GM12892 (cell line): ENCODE results near the gene CES2.
"Not testable (repeated sequence)": the region's sequence is repeated elsewhere in the genome, so short reads cannot be mapped to it uniquely, and the experiment has no call there.

Experiments
- DNase-seq: peaks from one replicate; pipeline ENCODE4 v3.0.0; 2011; ENCODE audit not compliant: insufficient read length
- FAIRE-seq: peaks from 2 replicates; lab custom pipeline; 2011; peaks lifted over from hg19 to GRCh38; lab: Jason Lieb, UNC
- POLR2A ChIP-seq: IDR thresholded peaks from 2 replicates; pipeline ENCODE4 v1.6.1; 2011; ENCODE audit warnings: low read depth, low read length, control low read depth
- POLR2AphosphoS5 ChIP-seq: IDR thresholded peaks from 2 replicates; pipeline ENCODE4 v1.6.1; 2011; ENCODE audit warnings: low read depth, low read length, control low read depth
- TAF1 ChIP-seq: IDR thresholded peaks from 2 replicates; pipeline ENCODE4 v1.6.1; 2011; ENCODE audit warnings: low read depth, mild to moderate bottlenecking, control low read depth, low read length, borderline replicate concordance

Gene CES2

DNA sequence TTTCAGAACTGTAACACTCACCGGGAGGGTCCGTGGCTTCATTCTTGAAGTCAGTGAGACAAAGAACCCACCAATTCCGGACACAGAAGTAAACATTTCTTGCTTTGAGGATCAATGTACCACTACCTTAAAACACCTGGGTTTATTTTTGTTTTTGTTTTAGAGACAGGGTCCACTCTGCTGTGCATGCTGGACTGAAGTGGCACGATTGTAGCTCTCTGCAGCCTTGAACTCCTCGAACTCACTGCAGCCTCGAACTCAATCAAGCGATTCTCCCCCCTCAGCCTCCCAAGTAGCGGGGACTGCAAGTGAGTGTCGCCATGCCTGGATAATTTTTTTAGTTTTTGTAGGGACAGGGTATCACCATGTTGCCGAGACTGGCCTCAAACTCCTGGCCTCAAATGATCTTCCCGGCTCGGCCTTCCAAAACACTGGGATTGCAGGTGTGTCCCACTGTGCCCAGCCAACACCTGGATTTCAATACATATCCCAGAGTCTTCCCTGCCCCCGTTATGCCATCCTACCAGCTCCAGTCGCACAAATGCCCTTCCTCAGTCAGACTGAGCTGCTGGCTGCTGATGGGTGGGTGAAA lies 40.1 kb downstream of the CES2 start:
- FAIRE-seq = no peak
- TF ChIP-seq POLR2A (no peak), TAF1 (no peak), POLR2AphosphoS5 (no peak)
- no peak for DNase-seq

DNA sequence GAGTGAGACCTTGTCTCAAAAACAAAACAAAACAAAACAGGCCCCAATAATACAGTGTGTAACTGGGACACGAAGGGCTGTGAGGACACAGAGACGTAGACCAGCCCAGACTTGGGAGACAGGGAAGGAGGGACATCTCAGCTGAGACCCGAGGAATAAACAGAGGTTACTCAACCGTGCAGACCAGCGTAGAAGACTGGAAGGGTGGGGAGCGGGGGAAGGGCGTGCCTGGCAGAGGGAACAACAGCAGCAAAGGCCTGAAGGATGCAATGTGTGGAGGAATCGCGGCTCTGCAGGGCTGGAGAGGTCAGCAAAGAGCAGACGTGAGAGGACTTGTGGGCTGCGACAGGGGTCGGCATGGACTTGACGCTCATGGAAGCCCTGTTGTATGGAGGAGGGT lies 41.4 kb downstream of the CES2 start:
- TF ChIP-seq POLR2A (no peak), POLR2AphosphoS5 (no peak), TAF1 (no peak)
- no peak for FAIRE-seq
- DNase-seq = no peak

- DNase-seq (peak; percentile 83), FAIRE-seq (peak; percentile 94)
- TF ChIP-seq POLR2A (no peak), TAF1 (no peak), POLR2AphosphoS5 (no peak)
Measured at GRCh38 chr16:66977341-66978113, 42.2 kb downstream of the CES2 start.

DNA sequence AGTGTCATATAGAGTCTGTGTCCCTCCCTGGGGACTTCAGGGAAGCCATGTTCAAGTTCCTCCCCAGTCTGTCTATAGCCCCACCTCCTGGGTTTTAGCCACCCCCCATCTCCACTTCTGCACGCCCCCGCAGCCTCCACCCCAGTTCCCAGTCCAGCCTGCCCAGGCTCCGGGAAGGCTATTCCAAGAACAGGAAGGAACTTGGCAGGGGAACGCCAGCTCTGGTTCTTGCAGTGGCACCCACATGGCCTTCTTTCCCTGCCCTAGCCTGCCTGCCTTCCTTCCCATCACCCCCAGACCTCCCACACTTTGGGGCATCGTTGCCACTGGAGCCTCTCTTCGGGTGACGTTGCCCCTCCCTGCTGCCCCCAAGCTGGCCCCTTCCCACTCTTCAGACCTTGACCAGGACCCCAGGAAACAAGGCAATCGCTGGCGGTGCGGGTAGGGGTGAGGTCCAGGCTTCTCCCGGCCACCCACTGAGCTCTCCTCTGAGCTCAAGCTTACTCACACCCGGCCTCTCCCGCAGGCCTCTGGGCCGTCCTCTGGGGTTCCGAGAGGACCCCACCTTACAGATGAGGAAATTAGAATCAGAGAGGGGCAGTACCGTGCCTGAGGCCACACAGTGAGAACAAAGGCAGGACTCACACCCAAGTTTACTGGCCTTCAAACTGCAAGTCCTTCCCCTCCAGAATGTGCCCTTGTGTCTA lies 43.8 kb downstream of the CES2 start:
- TF ChIP-seq POLR2AphosphoS5 (no peak), POLR2A (no peak), TAF1 (no peak)
- DNase-seq (no peak), FAIRE-seq (no peak)

DNA sequence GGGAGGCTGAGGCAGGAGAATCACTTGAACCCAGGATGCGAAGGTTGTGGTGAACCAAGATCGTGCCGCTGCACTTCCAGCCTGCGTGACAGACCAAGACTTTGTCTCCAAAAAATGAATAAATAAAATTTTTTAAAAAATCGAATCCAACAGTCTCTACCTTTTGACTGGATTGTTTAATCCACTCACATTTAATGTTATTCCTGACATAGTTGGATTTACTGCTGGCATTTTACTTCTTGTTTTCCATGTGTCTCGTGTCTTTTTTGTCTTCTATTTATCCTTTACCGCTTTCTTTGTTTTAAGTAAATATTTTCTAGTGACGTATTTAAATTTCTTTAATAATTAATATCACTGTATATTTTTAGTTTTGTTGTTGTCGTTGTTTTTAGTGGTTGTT lies 47.7 kb downstream of the CES2 start:
- no peak for FAIRE-seq
- TF ChIP-seq POLR2A (no peak), POLR2AphosphoS5 (no peak)

GRCh38 chr16:66984892-66985311 lies 49.6 kb downstream of the CES2 start:
- TF ChIP-seq TAF1 = no peak
- no peak for TF ChIP-seq POLR2A
- no peak for TF ChIP-seq POLR2AphosphoS5
- DNase-seq = no peak
- no peak for FAIRE-seq

More for the DNA sequence above, 47.7 kb downstream of the CES2 start:
- no peak for DNase-seq

DNA sequence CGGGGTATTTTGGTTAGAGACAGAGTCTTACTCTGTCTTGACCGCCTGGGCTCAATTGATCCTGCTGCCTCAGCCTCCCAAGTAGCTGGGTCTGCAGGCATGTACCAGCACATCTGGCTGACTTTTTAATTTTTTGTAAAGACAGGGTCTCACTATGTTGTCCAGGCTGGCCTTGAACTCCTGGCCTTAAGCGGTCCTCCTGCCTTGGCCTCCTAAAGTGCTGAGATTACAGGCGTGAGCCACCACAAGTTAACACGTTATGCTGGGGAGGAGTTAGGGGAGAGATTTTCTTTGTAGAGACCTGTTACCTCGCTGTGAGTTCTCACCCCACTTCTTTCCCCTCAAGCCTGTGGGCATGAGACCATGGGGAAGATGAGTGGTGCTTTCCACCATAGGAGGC lies 51.2 kb downstream of the CES2 start:
- TF ChIP-seq POLR2A (no peak), TAF1 (no peak), POLR2AphosphoS5 (no peak)
- DNase-seq = no peak
- no peak for FAIRE-seq

DNA sequence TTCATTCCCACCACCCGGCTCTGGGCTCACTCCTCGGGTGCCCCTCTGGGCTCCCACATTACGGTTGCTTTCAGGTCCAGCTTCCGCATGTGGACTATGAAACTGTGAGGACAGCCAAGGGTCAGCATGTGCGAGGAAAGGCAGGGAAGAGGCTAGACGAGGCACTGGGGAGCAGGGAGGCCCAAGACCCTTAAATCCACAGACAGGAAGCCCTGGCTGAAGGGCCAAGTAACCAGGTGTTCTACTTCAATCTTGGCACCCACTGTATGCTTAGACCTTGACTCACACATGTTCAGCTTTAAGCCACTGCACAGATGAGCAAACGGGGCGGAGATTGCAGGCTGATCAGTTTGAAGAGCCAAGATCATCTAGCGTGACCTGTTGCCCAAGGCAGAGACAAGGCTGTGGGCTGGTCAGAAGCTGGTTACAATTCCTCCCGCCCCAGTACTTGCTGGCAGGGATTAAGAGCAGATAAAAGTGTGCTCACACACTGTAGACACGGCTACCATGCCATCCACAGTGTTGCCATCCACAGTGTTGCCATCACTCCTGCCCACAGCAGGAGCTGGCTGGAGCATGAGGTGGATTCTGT lies 53.0 kb downstream of the CES2 start, which contains the start of gene CES4A:
TSS of gene CES4A (plus strand) at position 393 of the 592 bp plus-strand sequence. CDS start at position 577, 184 bp downstream.
- FAIRE-seq (no peak), DNase-seq (no peak)
- TF ChIP-seq POLR2AphosphoS5 = no peak
- TF ChIP-seq TAF1 = no peak
- TF ChIP-seq POLR2A = no peak

DNA sequence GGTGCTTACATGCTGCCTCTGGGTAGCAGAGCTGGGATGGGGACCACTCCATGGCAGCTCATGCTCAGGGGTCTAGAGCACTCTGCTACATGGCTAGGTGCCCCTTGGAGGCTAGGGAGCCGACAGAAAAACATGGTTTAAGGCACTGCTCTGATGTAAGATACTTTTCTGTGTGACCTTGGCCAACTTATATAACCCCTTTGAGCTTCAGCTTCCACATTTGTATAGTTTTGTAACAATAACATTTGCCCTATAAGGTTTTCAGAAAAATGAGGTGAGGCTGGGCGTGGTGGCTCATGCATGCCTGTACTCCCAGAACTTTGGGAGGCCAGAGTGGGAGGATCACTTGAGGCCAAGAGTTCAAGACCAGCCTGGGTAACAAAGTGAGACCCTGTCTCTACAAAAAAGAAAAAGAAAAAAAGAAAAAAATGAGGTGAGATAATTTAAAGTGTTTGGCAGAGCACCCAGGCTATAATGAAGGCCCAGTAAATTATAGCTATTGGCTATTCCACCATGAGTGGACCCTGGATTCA lies 56.3 kb downstream of the CES2 start:
- TF ChIP-seq TAF1 = no peak
- no peak for TF ChIP-seq POLR2A
- no peak for TF ChIP-seq POLR2AphosphoS5
- FAIRE-seq = no peak
- DNase-seq = no peak

GRCh38 chr16:66993558-66993957 lies 58.2 kb downstream of the CES2 start:
- not testable (repeated sequence) for DNase-seq, FAIRE-seq
